ENCODE data around the gene ACRV1. TPM values are rescaled to one million over a fixed set of nuclear protein-coding genes. Genes with fewer than 3 reads are reported as not detected.
A peak's percentile ranks its signal among the peaks of the same experiment; 100 is the strongest.

Gene ACRV1
- total and polyA plus RNA-seq, 2 donors (not counting 3 experiments of a cell fraction or from before 2014, with no cell fraction given), result not detected

DNA sequence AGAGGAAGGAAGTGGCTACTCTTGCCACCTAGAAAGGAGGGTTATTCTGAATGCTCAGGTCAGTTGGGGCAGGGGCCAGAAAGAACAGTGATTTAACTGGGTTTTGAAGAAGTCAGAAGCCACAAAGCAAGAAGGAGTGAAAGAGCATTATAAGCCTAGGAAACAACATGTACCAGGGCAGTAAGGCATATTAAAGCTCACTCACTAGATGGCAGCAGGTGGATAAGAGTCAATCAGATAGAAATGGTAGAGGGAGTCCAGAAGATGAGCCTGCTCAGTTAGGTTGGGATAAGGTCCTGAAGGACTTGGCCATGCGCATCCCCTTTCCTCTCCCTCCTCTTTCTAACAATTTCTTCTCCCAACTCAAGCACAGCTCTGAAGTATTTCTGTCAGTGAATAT, 43.5 kb upstream of the ACRV1 start:
- no TSS peak for BruUV-seq (replicated peaks)
- dilution Hi-C loops (cut with MboI; ENCODE audit: extremely low pct_ligation_motif_present, low sequenced_read_pairs), result no loop called here
- no peak for FAIRE-seq

DNA sequence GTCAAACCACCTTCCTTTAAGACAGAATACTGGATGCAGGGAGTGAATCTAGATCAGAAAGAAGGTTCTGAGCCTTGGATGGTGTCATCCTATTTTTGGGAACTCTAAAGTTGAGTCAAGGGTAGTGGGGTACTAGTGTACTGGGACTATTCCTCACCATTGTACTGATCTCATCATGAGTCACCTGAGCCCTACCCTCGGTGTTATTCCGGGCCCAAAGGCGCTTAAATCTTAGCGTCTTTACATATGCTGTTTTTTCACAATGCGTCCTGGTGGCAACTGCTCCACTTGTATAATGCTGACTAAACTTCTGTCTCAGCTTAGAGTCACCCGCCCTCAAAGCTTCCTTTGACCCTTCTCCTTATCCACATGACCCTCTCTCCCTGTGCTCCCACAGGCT, 40.1 kb upstream of the ACRV1 start:
- no peak overlapping the region for H3K4me2 ChIP-seq (ENCODE audit: insufficient read depth, low read length)
- H3K79me2 ChIP-seq (ENCODE audit: control insufficient read depth, insufficient read depth, low read length), result no peaks in the 10 kb centered on the region
- H3K36me3 ChIP-seq (ENCODE audit: control insufficient read depth in 2 of 2, extremely low read depth in 1 of 2, insufficient read depth in 2 of 2, low read length in 2 of 2), result no peaks in the 10 kb centered on the region
- dilution Hi-C loops (cut with MboI; ENCODE audit: extremely low pct_ligation_motif_present, low sequenced_read_pairs) (no loop called here), intact Hi-C loops (cut with micrococcal nuclease) (no loop called here)
- H2AFZ ChIP-seq (ENCODE audit: low read depth, low read length), result no peak overlapping the region
- TF ChIP-seq, protein P1, sequence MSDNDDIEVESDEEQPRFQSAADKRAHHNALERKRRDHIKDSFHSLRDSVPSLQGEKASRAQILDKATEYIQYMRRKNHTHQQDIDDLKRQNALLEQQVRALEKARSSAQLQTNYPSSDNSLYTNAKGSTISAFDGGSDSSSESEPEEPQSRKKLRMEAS (IDR thresholded peaks at IDR 0.05; ENCODE audit: insufficient read depth, insufficient read length), result no peak
- TF ChIP-seq JUN (IDR thresholded peaks at IDR 0.05; ENCODE audit: borderline replicate concordance, insufficient read depth, insufficient read length, low read depth), result no peak
- TF ChIP-seq, protein P2, sequence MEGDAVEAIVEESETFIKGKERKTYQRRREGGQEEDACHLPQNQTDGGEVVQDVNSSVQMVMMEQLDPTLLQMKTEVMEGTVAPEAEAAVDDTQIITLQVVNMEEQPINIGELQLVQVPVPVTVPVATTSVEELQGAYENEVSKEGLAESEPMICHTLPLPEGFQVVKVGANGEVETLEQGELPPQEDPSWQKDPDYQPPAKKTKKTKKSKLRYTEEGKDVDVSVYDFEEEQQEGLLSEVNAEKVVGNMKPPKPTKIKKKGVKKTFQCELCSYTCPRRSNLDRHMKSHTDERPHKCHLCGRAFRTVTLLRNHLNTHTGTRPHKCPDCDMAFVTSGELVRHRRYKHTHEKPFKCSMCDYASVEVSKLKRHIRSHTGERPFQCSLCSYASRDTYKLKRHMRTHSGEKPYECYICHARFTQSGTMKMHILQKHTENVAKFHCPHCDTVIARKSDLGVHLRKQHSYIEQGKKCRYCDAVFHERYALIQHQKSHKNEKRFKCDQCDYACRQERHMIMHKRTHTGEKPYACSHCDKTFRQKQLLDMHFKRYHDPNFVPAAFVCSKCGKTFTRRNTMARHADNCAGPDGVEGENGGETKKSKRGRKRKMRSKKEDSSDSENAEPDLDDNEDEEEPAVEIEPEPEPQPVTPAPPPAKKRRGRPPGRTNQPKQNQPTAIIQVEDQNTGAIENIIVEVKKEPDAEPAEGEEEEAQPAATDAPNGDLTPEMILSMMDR (IDR thresholded peaks at IDR 0.05; ENCODE audit: extremely low read depth in 1 of 2, insufficient read depth in 1 of 2, low read depth in 1 of 2, low read length in 2 of 2), result no peak
- TF ChIP-seq GATA2 (IDR thresholded peaks at IDR 0.05; ENCODE audit: insufficient read depth, insufficient read length, low read depth, low read length), result no peak
- TF ChIP-seq EZH2 (IDR thresholded peaks at IDR 0.05; ENCODE audit: borderline replicate concordance, low read depth, low read length, severe bottlenecking), result no peak
- no peak for TF ChIP-seq FOS (IDR thresholded peaks at IDR 0.05; ENCODE audit: borderline replicate concordance, insufficient read depth, low read length)
- no peak for TF ChIP-seq POLR2A (IDR thresholded peaks at IDR 0.05; ENCODE audit: low read depth, low read length)
- no peak for TF ChIP-seq POLR2AphosphoS5 (IDR thresholded peaks at IDR 0.05; ENCODE audit: insufficient read depth, low read depth, low read length)
- no peak for TF ChIP-seq MYC (IDR thresholded peaks at IDR 0.05; ENCODE audit: low read depth, low read length)
- H3K9me3 ChIP-seq (replicated peaks; ENCODE audit: control insufficient read depth, insufficient read depth, low read length), result no peaks in the 10 kb centered on the region
- no peaks in the 10 kb centered on the region for H3K4me1 ChIP-seq (ENCODE audit: control insufficient read depth, extremely low read depth, insufficient read depth, low read length)
- no peak overlapping the region for H3K27ac ChIP-seq (ENCODE audit: insufficient read depth, low read depth, low read length)
- BruUV-seq (replicated peaks), result no TSS peak
- DNase-seq (ENCODE audit: low read depth, low spot score), result no peak
- H3K9me1 ChIP-seq (replicated peaks; ENCODE audit: control insufficient read depth, extremely low read depth, insufficient read depth, low read length), result no peaks in the 10 kb centered on the region
- H3K4me3 ChIP-seq (replicated peaks in 1 of 3; ENCODE audit: insufficient read depth in 1 of 3, low read depth in 1 of 3, low read length in 3 of 3), result no peak overlapping the region
- POLR2A ChIA-PET, result no interaction called here
- CTCF ChIA-PET, result no interaction called here
- peaks cover 2 to 5% of the 10 kb centered on the region in 2 experiments for H3K27me3 ChIP-seq (ENCODE audit: control insufficient read depth in 2 of 2, insufficient read depth in 2 of 2, low read length in 2 of 2)
- no peak overlapping the region for H3K9ac ChIP-seq (replicated peaks; ENCODE audit: extremely low read depth, insufficient read depth, low read length)
- no peaks in the 10 kb centered on the region for H4K20me1 ChIP-seq (replicated peaks; ENCODE audit: control insufficient read depth, extremely low read depth, insufficient read depth, low read length)
- no peak for FAIRE-seq

More for the DNA sequence above, 43.5 kb upstream of the ACRV1 start:
- Histone ChIP-seq H3K4me2 (ENCODE audit: insufficient read depth, low read length) (no peak overlapping the region), H3K9ac (replicated peaks; ENCODE audit: extremely low read depth, insufficient read depth, low read length) (no peak overlapping the region), H3K4me1 (ENCODE audit: control insufficient read depth, extremely low read depth, insufficient read depth, low read length) (no peaks in the 10 kb centered on the region), H3K4me3 (replicated peaks in 1 of 3; ENCODE audit: insufficient read depth in 1 of 3, low read depth in 1 of 3, low read length in 3 of 3) (no peak overlapping the region), H3K36me3 (ENCODE audit: control insufficient read depth in 2 of 2, extremely low read depth in 1 of 2, insufficient read depth in 2 of 2, low read length in 2 of 2) (no peaks in the 10 kb centered on the region), H4K20me1 (replicated peaks; ENCODE audit: control insufficient read depth, extremely low read depth, insufficient read depth, low read length) (no peaks in the 10 kb centered on the region), H3K79me2 (ENCODE audit: control insufficient read depth, insufficient read depth, low read length) (no peaks in the 10 kb centered on the region), H3K27me3 (ENCODE audit: control insufficient read depth in 2 of 2, insufficient read depth in 2 of 2, low read length in 2 of 2) (peaks cover 3 to 6% of the 10 kb centered on the region in 2 experiments), H3K9me3 (replicated peaks; ENCODE audit: control insufficient read depth, insufficient read depth, low read length) (no peaks in the 10 kb centered on the region), H3K9me1 (replicated peaks; ENCODE audit: control insufficient read depth, extremely low read depth, insufficient read depth, low read length) (no peaks in the 10 kb centered on the region), H2AFZ (ENCODE audit: low read depth, low read length) (no peak overlapping the region), H3K27ac (ENCODE audit: insufficient read depth, low read depth, low read length) (no peak overlapping the region)
- no peak for TF ChIP-seq EZH2 (IDR thresholded peaks at IDR 0.05; ENCODE audit: borderline replicate concordance, low read depth, low read length, severe bottlenecking)
- TF ChIP-seq POLR2A (IDR thresholded peaks at IDR 0.05; ENCODE audit: low read depth, low read length), result no peak
- TF ChIP-seq, protein P2 (IDR thresholded peaks at IDR 0.05; ENCODE audit: extremely low read depth in 1 of 2, insufficient read depth in 1 of 2, low read depth in 1 of 2, low read length in 2 of 2), result peak; percentile 9 to 22
- no peak for TF ChIP-seq JUN (IDR thresholded peaks at IDR 0.05; ENCODE audit: borderline replicate concordance, insufficient read depth, insufficient read length, low read depth)
- POLR2A ChIA-PET, result no interaction called here
- intact Hi-C loops (cut with micrococcal nuclease), result loop anchor here (1.0 kb wide), 1 partner anchor 150 kb away; no protein-coding TSS in a partner anchor
- peak; percentile 49 for DNase-seq (ENCODE audit: low read depth, low spot score)
- CTCF ChIA-PET, result interaction anchor here (0.7 to 2.7 kb wide), 12 partner anchors 9 to 164 kb away, joined by 3 to 29 read pairs (median 4); partner anchors contain the start of gene HYLS1

Data from endothelial cell of umbilical vein (primary cell).